NOMO-1 treated with dmso at 0.1 percent for 144 hours (cell line): ENCODE data around the gene AGK.

Experiments
- DNase-seq: peaks from one replicate; lab custom pipeline; 2025; ENCODE audit not compliant: unreplicated experiment; lab: John Stamatoyannopoulos, UW

The AGK gene

DNA sequence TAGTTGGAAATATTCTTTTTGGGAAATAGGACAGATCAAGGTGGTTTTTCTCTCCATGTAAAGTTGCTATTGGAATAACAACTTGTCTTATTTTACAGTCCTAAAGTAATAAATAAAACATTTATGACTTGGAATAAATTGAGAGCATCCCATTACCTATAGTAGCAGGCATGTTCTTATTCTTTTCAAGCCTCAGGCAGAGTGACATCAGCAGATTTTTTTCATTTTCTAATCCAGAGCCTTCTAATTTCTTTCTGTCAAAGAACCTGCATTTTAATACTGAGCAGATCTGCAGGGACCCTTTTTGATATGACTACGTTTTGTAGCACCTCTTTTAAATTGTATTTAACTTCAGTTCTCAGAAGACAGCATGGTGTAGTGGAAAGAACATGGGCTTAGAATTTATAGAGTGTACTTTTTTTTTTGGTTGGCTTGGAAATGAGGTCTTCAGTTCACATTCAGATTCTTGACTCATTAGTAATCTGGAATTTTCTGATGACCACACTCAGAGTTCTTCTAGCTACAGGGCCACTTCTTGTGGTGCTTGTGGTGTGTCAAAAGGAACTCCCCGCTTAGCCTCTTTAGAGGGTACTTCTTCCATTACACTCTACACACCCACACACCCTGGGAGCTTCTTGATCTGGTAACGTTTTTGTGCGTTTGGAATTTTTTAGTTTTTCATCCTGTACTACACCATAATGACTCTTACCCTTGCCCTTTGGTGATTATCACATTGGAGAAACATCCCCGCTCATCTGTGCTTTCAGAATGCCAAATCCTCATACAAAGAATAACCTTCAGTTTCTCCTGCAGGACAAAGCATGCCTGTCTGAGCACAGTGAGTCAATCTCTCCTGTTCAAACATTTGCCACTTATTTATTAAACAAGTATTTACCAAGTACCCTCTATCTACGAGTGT lies 34.6 kb downstream of the AGK start:
- DNase-seq: no peak

DNA sequence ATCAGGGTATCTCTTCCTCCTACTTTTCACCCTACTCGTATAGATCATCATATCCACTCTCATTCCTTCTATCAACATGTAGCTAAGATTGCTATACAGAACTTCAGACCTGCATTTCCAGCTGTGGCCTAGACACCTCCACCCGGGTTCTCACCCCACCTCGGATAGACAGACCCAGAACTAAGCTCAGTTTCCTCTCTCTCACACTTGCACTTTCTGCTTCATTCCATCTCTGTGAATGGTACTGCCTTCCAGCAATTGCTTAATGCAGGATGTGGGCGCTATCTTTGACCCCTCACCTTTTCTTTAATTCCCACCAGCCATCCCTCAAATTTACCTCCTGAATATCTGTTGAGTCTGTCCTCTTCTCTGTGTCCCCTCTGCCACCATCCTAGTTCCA lies 35.7 kb downstream of the AGK start:
- no peak for DNase-seq

- DNase-seq: no peak
These were observed 36.1 kb downstream of the AGK start for GRCh38 chr7:141587304-141587703.

- DNase-seq: no peak
These were observed 37.7 kb downstream of the AGK start for GRCh38 chr7:141588912-141589311.

DNA sequence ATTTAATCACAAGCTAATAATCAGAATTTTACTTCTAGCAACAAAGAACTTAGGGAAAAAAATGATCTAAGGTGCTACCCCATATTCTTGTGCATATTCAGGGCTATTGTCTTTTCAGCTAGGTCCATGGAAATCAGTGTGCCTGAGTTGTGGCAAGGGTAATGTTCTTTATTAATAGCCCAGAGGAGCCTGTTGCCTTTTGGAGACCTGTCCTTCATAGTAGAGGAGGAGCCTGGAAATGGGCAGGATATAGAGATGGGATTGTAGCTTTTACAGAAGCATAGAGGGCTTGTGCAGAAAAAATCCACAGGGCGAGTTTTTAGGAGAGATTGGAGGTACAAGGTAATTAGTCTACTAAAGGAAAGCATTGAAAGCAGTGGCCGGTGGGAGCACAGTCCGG lies 38.9 kb downstream of the AGK start:
- DNase-seq: no peak

DNA sequence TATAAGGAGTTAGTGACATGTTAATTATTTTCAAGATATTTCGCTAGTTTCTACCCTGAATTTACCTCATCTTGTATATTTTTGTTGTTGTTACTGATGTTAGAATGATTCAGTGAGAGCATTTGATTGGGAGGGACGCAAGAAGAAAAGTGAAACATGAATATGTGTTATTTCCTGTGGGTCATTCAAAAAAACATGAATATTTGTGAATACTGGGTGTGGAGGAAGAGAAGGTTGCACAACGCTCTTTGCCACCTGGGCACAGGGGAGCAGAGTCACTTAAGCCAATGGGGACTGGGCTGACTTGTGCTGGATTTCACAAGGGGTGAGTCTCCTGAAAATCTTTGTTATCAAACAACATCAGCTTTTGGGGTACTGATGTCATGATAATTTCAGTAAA lies 39.5 kb downstream of the AGK start:
- no peak for DNase-seq

GRCh38 chr7:141593134-141593533 lies 41.9 kb downstream of the AGK start:
- no peak for DNase-seq

DNA sequence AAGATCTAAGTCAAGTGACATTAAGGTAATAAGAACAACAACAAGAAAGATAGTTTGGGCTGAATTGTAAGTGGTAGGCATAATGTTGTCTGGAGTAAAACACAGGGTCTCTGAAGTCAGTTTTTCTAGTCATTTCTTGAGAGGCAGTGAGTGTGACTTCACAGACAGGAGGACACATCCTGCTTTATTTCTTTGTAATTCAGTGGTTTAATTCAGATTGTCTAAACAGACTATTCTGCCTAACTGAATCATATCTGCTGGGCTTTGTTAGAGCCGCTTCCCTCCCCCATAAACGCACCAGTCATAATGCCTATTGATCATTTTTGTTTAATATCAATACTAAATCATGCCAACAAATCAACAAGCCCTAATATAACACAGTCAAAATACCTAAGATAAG lies 46.8 kb downstream of the AGK start:
- DNase-seq: no peak

DNA sequence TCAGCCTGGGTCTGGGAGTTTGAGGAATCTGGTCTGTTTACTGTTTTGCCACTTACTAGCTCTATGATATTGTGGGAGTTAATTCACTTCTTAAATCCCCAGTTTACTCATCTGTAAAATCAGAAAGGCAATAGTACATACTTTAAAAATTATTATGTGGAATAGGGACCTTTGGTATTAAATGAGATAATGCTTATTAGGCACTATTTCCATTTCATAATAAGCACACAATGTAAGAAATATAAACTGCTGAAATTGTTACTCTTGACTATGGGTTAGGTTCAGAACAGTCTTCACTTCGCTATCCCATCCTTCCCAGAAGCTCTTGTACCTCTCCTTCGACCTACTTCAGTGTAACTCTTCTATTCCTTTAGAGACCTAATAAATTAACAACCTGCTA lies 47.2 kb downstream of the AGK start:
- DNase-seq: no peak

GRCh38 chr7:141600168-141601006 lies 49.2 kb downstream of the AGK start:
- no peak for DNase-seq

GRCh38 chr7:141609576-141609975 lies 58.4 kb downstream of the AGK start:
- DNase-seq: no peak

DNA sequence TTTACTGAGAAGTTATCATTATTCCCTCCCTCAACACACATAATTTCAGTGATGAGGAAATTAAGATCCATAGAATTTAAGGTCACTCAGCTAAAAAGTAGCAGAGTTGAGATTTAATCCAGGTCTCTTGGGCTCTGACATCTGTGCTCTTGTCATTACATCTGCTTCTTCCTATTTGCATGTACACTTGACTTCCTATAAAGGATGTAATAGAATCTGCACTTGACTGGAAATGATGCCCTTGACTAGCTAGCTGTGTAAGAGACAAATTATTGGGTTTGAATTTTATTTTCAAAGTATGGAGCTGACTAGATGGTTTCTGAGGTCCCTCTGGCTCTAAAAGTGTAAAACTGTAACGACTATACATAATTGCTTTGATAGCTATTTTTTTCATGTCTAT lies 59.5 kb downstream of the AGK start:
- DNase-seq: no peak

DNA sequence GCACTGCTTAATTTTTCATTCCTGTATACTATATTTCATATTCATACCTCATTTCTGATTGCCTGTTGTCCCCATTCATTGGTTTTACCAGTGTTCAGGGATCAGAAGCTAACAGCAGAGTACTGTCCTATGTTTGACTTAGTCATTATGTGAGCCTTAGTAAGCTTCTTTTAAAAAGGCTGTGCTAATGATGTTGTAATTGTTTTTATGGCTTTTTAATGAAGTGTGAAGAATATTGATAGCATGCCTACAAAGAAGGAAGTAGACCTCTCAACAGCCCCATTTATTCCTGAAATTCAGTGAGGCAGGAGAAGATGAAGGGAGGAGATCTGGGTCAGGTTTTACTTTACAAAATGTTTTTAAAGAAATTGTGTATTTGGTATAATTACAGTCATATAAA lies 61.7 kb downstream of the AGK start:
- DNase-seq: no peak

- no peak for DNase-seq
These were observed 66.1 kb downstream of the AGK start for GRCh38 chr7:141617280-141617679.

GRCh38 chr7:141619745-141620144 lies 68.5 kb downstream of the AGK start:
- no peak for DNase-seq

DNA sequence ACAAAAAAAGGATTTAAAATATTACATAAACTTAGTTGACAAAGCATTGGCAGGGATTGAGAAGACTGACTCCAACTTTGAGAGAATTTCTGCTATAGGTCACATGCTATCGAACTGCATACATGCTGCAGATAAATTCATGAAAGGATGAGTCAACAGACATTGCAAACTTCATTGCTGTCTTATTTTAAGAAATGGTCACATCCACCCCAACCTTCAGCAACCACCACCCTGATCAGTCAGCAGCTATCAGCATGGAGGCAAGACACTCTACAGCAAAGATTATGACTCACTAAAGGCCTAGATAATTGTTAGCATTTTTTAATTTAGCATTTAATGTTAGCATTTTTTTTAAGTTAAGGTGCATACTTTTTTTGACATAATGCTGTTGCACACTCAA lies 73.6 kb downstream of the AGK start:
- no peak for DNase-seq

- no peak for DNase-seq
These were observed 79.4 kb downstream of the AGK start for GRCh38 chr7:141630621-141631020.

GRCh38 chr7:141631525-141631924 lies 80.3 kb downstream of the AGK start:
- no peak for DNase-seq

- no peak for DNase-seq
These were observed 82.9 kb downstream of the AGK start for GRCh38 chr7:141634065-141634464.

DNA sequence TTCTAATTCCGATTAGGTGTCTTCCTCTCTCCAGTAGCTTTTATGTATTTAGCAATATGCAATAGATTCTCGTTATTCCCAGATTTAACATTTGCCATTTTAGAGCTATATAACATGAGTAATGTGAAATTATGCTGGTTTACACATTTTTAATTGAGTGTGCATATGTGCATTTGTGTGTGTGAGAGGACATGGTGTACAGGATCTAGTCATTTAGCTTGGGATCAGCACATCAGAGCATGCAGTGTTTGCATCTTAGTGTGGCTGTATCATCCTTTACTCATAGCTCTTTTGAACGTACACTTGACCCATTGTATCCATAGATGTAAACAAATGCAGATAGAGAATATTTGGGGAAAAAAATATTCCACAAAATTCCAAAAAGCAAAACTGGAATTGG lies 84.8 kb downstream of the AGK start:
- DNase-seq: no peak

DNA sequence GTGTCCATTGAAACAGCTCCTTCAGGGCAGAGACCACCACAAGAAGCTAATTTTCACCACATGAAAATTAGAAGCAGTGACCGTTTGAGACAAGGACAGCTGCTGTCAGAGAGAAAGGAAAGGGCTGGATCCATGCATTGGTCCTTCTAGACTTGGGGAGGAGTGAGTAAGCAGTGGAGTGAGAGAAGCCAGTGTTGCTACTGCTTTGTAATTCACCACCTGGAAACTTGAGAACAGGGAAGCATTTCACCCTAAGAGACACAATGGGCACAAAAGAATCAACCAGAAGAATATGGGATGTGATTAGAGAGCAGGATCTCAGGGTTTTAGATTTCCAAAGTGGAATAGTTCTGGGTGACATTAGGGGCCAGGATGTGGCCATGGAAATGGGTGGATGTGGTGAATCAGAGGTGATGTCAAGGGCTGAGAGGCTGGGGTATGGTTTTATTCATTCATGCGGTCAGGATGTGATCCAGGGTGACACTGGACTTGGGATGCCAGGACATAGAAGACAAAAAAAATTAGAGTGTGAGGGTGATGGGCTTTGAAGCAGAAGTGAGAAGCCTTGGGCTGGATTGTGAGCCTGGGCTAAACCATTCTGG lies 89.1 kb downstream of the AGK start:
- no peak for DNase-seq

DNA sequence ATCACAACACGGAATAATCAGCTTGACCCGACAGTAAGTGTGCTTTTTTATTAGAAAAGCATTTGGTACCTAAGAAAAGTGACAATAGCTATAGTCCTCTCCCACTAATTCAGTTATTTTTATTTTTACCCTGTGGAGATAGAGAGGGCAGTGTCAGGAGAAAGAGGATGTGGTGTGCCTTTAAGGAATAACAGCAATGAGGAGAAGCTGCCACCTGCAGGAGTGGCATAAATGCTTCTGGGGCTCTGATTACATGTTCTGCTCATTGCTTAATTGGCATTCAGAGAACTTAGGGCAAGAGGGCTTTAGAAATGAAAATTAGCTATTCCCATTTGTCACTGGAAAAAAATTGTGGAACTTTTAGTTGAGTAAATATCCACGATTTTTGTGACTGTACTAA lies 90.7 kb downstream of the AGK start:
- DNase-seq: no peak
